A549 (cell line): ENCODE measurements around the gene KSR1. TPM values are rescaled to one million over a fixed set of nuclear protein-coding genes. Genes with fewer than 3 reads are reported as not detected.

Source experiments
- ATAC-seq, 2 experiments: fragments of 200-7000 bp in 1 of 2; fragments of >200 bp in 1 of 2; cut with Nextera tagmentation in 1 of 2; cut with Tn5 transposase in 1 of 2; 3 replicates each; pipeline versions ENCODE4 v1.8.0 to v1.9.1; 2018 to 2020; ENCODE audit warnings: mild to moderate bottlenecking in 1 of 2, moderate library complexity in 1 of 2
- CTCF ChIA-PET: fragments of 300-600 bp; sonication (Branson Sonifier 250); formaldehyde crosslinking; extraction: SDS; loops from one replicate; lab custom pipeline; 2021; ENCODE audit warnings: antibody characterized with exemption, inconsistent platforms; lab: Yijun Ruan, JAX
- POLR2A ChIA-PET: fragments of 350-600 bp; formaldehyde crosslinking; extraction: SDS; loops from one replicate; lab custom pipeline; 2021; ENCODE audit warnings: antibody characterized with exemption, inconsistent platforms; lab: Yijun Ruan, JAX
- DNase-seq, 2 experiments: peaks; one replicate each; pipeline versions ENCODE4 v3.0.0 to v3.0.0-alpha.2; 2011 to 2016; ENCODE audit warnings: low read depth in 1 of 2, low spot score in 1 of 2
- FAIRE-seq: peaks from 2 replicates; lab custom pipeline; 2011; peaks lifted over from hg19 to GRCh38; lab: Jason Lieb, UNC
- H3K27ac ChIP-seq, 2 experiments: fragments of >200 bp; sonication (Bioruptor Twin); formaldehyde crosslinking; 3 replicates each; pipeline ENCODE4 v1.5.1; 2016 to 2017
- H3K4me1 ChIP-seq: fragments of >200 bp; sonication (Bioruptor Twin); formaldehyde crosslinking; 3 replicates; pipeline ENCODE4 v1.6.1; 2016
- H3K4me2 ChIP-seq: fragments of >200 bp; sonication (Bioruptor Twin); formaldehyde crosslinking; 3 replicates; pipeline ENCODE4 v1.6.1; 2016
- H3K4me3 ChIP-seq: fragments of >200 bp; sonication (Bioruptor Twin); formaldehyde crosslinking; 3 replicates; pipeline ENCODE4 v1.5.1; 2016
- H3K9me3 ChIP-seq: fragments of >200 bp; sonication (Bioruptor Twin); formaldehyde crosslinking; 3 replicates; pipeline ENCODE4 v1.6.1; 2016
- CBX8 ChIP-seq: fragments of 200-600 bp; sonication (generic); IDR thresholded peaks from 2 replicates; pipeline ENCODE4 v1.6.1; 2016
- EP300 ChIP-seq, 2 experiments: fragments of >200 bp; sonication (Bioruptor Twin); formaldehyde crosslinking; IDR thresholded peaks; 2 replicates in 1 of 2; 3 replicates in 1 of 2; pipeline ENCODE4 v1.6.1; 2016 to 2017
- FOXS1 ChIP-seq: fragments of 250-450 bp; sonication (Bioruptor Pico); IDR thresholded peaks from 2 replicates; pipeline ENCODE4 v1.5.0; 2020; ENCODE audit warnings: mild to moderate bottlenecking, moderate library complexity
- GATA3 ChIP-seq: IDR thresholded peaks from 2 replicates; pipeline ENCODE4 v1.6.1; 2012; ENCODE audit warnings: borderline replicate concordance
- HDAC2 ChIP-seq: fragments of 200-600 bp; sonication (generic); IDR thresholded peaks from 2 replicates; pipeline ENCODE4 v1.6.1; 2016
- HEYL ChIP-seq: fragments of 250-450 bp; sonication (Bioruptor Pico); IDR thresholded peaks from 2 replicates; pipeline ENCODE4 v1.8.0; 2021; ENCODE audit warnings: mild to moderate bottlenecking, moderate library complexity
- HOXA7 ChIP-seq: fragments of 250-450 bp; sonication (Bioruptor Pico); IDR thresholded peaks from 2 replicates; pipeline ENCODE4 v1.5.0; 2020; ENCODE audit warnings: mild to moderate bottlenecking, moderate library complexity
- JUN ChIP-seq, 2 experiments: fragments of >200 bp; sonication (Bioruptor Twin); formaldehyde crosslinking; IDR thresholded peaks; 2 replicates in 1 of 2; 3 replicates in 1 of 2; pipeline ENCODE4 v1.6.1; 2016 to 2017
- KDM5A ChIP-seq: fragments of 200-600 bp; sonication (generic); IDR thresholded peaks from 2 replicates; pipeline ENCODE4 v1.6.1; 2016; ENCODE audit warnings: antibody characterized with exemption, mild to moderate bottlenecking
- MAFK ChIP-seq: fragments of 450-650 bp; IDR thresholded peaks from 2 replicates; pipeline ENCODE4 v1.6.1; 2014; ENCODE audit not compliant: partially characterized antibody
- MYC ChIP-seq: IDR thresholded peaks from 2 replicates; pipeline ENCODE4 v1.6.1; 2012; ENCODE audit warnings: mild to moderate bottlenecking, inconsistent platforms, low read length, improper control_type of control experiment, borderline replicate concordance
- NPAS2 ChIP-seq: fragments of 250-450 bp; sonication (Bioruptor Pico); IDR thresholded peaks from 2 replicates; pipeline ENCODE4 v1.8.0; 2022; ENCODE audit warnings: mild to moderate bottlenecking, moderate library complexity, borderline replicate concordance
- RAD21 ChIP-seq, 2 experiments: fragments of >200 bp in 1 of 2; sonication (Bioruptor Twin) in 1 of 2; formaldehyde crosslinking in 1 of 2; IDR thresholded peaks in 1 of 2; conservative IDR thresholded peaks in 1 of 2; 2 replicates in 1 of 2; 3 replicates in 1 of 2; pipeline ENCODE4 v1.6.1; 2012 to 2018; ENCODE audit warnings: inconsistent platforms in 1 of 2
- RARB ChIP-seq: fragments of 250-450 bp; sonication (Bioruptor Pico); IDR thresholded peaks from 2 replicates; pipeline ENCODE4 v1.8.0; 2021; ENCODE audit warnings: mild to moderate bottlenecking, moderate library complexity
- SMC3 ChIP-seq: fragments of >200 bp; sonication (Bioruptor Twin); formaldehyde crosslinking; IDR thresholded peaks from 3 replicates; pipeline ENCODE4 v1.6.1; 2018; ENCODE audit warnings: inconsistent platforms
- SREBF2 ChIP-seq: fragments of 450-650 bp; IDR thresholded peaks from 2 replicates; pipeline ENCODE4 v1.6.1; 2014; ENCODE audit warnings: mild to moderate bottlenecking, moderate library complexity
- TP53 ChIP-seq: fragments of 250-450 bp; sonication (Bioruptor Pico); IDR thresholded peaks from 2 replicates; pipeline ENCODE4 v1.5.0; 2021; ENCODE audit warnings: mild to moderate bottlenecking, moderate library complexity
- ZFP36 ChIP-seq: fragments of 450-650 bp; IDR thresholded peaks from 2 replicates; pipeline ENCODE4 v1.6.1; 2014; ENCODE audit warnings: borderline replicate concordance; ENCODE audit not compliant: partially characterized antibody
- ZNF302 ChIP-seq: fragments of 250-450 bp; sonication (Bioruptor Pico); IDR thresholded peaks from 2 replicates; pipeline ENCODE4 v1.9.0; 2021; ENCODE audit warnings: inconsistent platforms, mild to moderate bottlenecking, moderate library complexity
- WGBS: methylation state at CpG from one replicate; pipeline ENCODE4 v1.1.6; 2017; ENCODE audit errors: missing lambda C conversion rate; 5-methylcytosine and 5-hydroxymethylcytosine counted together
- polyA plus RNA-seq, 4 experiments: library from polyadenylated mRNA; depleted of rRNA in 3 of 4; stranded (reverse); fragments of >200 nt; fragmentation: RNase III in 1 of 4; extraction: RNeasy Plus Mini Kit Qiagen cat#74134 plus additional on column Dnase treatment in 1 of 4; gene quantifications; 2 replicates in 3 of 4; 3 replicates in 1 of 4; pipeline ENCODE4 v1.2.3, GENCODE V29; 2011 to 2017
- TF ChIP-seq, protein P1 (sequence below): fragments of 200-600 bp; sonication (generic); IDR thresholded peaks from 2 replicates; pipeline ENCODE4 v1.6.1; 2016; ENCODE audit warnings: antibody characterized with exemption, mild to moderate bottlenecking, moderate library complexity
- TF ChIP-seq, protein P2 (sequence below): fragments of 150-350 bp; IDR thresholded peaks from 2 replicates; pipeline ENCODE4 v1.6.1; 2014; ENCODE audit warnings: low read depth, mild to moderate bottlenecking, low read length
- TF ChIP-seq, protein P3 (sequence below): IDR thresholded peaks from 2 replicates; pipeline ENCODE4 v1.6.1; 2012
- TF ChIP-seq, protein P4 (sequence below): IDR thresholded peaks from 2 replicates; pipeline ENCODE4 v1.6.1; 2012; ENCODE audit warnings: low read depth, borderline replicate concordance

The KSR1 gene
- polyA plus RNA-seq, 2 of the 4 experiments (the other 2 are of a cell fraction): 13.3 to 14.6 TPM

DNA sequence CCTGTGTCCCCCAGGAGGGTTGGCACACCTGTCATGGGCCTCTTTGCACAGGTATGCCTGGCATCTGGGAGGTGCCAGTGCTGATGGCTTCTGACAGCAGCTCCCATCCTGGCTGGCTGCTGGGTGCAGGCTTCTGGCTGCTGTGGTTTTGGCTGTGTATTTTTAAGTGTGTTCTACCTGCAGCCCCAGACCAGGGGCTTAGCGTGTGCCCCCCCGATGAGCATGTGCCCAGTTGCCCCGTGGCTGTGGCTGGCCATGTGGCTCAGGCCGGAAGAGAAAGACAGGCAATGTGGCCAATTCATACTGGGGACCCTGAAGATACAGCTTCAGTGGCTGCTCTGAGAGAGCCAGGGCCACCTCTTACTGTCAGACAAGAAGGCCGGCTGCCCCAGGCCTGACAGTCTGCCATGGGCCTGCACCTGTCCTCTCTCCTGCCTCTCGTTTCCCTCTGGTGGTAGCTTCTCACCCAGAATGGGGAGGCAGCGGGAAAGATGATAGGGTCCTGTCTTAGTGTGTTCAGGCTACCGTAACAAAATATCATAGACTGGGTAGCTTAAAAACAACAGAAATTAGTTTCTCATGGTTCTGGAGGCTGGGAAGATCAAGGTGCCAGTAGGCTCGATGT lies 137.1 kb downstream of the KSR1 start:
- POLR2A ChIA-PET: interaction anchor here (1.0 kb wide), 1 partner anchor 137 kb away, joined by 4 read pairs; the partner anchor contains the start of gene KSR1
- 0 out of 6 replicates have a peak overlapping the region, but pooled peaks of 1 of the 2 experiments have one; percentile 12 for H3K27ac ChIP-seq
- WGBS: 96% methylated on average over 9 of the region's 9 CpGs
- DNase-seq (no peak), FAIRE-seq (no peak), ATAC-seq (peak in 1 of 2 experiments; percentile 35; a peak in 2 of 6 replicates)
- CTCF ChIA-PET: interaction anchor here (0.6 to 25.8 kb wide), 16 partner anchors 5 to 287 kb away, joined by 3 to 575 read pairs (median 4); no protein-coding TSS in a partner anchor
- no peak overlapping the region for H3K4me3 ChIP-seq
- H3K9me3 ChIP-seq: no peaks in the 10 kb centered on the region
- no peak for TF ChIP-seq MYC
- TF ChIP-seq EP300 (IDR thresholded peaks at IDR 0.05): no peak
- no peak for TF ChIP-seq CBX8
- TF ChIP-seq SMC3: 0 out of 3 replicates have a peak, but pooled peaks have one; percentile 14
- no peak for TF ChIP-seq ZNF302 (CRISPR knock-in tag)
- no peak for TF ChIP-seq HDAC2
- no peak for TF ChIP-seq MAFK
- no peak for TF ChIP-seq HOXA7
- peak in 1 of 2 experiments; percentile 28; a peak in 3 of 5 replicates for TF ChIP-seq RAD21 (conservative IDR thresholded peaks at IDR 0.05 in 1 of 2, IDR thresholded peaks at IDR 0.05 in 1 of 2)
- no peak for TF ChIP-seq KDM5A
- no peak for TF ChIP-seq GATA3
- TF ChIP-seq, protein P1, sequence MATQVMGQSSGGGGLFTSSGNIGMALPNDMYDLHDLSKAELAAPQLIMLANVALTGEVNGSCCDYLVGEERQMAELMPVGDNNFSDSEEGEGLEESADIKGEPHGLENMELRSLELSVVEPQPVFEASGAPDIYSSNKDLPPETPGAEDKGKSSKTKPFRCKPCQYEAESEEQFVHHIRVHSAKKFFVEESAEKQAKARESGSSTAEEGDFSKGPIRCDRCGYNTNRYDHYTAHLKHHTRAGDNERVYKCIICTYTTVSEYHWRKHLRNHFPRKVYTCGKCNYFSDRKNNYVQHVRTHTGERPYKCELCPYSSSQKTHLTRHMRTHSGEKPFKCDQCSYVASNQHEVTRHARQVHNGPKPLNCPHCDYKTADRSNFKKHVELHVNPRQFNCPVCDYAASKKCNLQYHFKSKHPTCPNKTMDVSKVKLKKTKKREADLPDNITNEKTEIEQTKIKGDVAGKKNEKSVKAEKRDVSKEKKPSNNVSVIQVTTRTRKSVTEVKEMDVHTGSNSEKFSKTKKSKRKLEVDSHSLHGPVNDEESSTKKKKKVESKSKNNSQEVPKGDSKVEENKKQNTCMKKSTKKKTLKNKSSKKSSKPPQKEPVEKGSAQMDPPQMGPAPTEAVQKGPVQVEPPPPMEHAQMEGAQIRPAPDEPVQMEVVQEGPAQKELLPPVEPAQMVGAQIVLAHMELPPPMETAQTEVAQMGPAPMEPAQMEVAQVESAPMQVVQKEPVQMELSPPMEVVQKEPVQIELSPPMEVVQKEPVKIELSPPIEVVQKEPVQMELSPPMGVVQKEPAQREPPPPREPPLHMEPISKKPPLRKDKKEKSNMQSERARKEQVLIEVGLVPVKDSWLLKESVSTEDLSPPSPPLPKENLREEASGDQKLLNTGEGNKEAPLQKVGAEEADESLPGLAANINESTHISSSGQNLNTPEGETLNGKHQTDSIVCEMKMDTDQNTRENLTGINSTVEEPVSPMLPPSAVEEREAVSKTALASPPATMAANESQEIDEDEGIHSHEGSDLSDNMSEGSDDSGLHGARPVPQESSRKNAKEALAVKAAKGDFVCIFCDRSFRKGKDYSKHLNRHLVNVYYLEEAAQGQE: no peak
- TF ChIP-seq FOXS1 (CRISPR knock-in tag): no peak
- TF ChIP-seq, protein P2, sequence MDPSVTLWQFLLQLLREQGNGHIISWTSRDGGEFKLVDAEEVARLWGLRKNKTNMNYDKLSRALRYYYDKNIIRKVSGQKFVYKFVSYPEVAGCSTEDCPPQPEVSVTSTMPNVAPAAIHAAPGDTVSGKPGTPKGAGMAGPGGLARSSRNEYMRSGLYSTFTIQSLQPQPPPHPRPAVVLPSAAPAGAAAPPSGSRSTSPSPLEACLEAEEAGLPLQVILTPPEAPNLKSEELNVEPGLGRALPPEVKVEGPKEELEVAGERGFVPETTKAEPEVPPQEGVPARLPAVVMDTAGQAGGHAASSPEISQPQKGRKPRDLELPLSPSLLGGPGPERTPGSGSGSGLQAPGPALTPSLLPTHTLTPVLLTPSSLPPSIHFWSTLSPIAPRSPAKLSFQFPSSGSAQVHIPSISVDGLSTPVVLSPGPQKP: no peak
- TF ChIP-seq, protein P3, sequence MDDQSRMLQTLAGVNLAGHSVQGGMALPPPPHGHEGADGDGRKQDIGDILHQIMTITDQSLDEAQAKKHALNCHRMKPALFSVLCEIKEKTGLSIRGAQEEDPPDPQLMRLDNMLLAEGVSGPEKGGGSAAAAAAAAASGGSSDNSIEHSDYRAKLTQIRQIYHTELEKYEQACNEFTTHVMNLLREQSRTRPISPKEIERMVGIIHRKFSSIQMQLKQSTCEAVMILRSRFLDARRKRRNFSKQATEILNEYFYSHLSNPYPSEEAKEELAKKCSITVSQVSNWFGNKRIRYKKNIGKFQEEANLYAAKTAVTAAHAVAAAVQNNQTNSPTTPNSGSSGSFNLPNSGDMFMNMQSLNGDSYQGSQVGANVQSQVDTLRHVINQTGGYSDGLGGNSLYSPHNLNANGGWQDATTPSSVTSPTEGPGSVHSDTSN: no peak
- TF ChIP-seq, all 56 proteins: peak for 2
- no peak overlapping the region for H3K4me2 ChIP-seq
- peaks cover 12% of the 10 kb centered on the region for H3K4me1 ChIP-seq

DNA sequence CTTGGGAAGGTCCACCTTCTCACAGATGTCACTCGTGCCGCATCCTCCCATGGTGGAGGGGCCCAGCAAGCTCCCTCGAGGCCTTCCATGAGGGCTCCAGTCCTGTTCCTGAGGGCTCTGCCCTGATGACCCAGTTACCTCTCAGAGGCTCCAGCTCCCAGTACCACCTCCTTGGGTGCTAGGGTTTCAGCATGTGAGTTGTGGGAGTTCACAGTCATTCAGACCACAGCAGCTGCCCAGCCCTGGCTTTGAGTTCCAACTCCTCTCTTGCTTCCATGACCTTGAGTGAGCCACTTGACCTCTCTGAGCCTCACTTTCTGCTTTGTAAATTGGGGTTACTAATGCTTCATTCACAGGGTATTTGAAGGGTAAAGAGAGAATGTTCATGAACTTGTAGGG lies 137.6 kb downstream of the KSR1 start:
- Histone ChIP-seq H3K4me2 (no peak overlapping the region), H3K4me1 (peaks cover 17% of the 10 kb centered on the region), H3K27ac (no peak overlapping the region), H3K4me3 (no peak overlapping the region), H3K9me3 (no peaks in the 10 kb centered on the region)
- POLR2A ChIA-PET: interaction anchor here (1.0 kb wide), 1 partner anchor 138 kb away, joined by 4 read pairs; the partner anchor contains the start of gene KSR1
- 84% methylated on average over 3 of the region's 3 CpGs for WGBS
- ATAC-seq: no peak
- no peak for TF ChIP-seq HEYL (CRISPR knock-in tag)
- TF ChIP-seq, protein P2: no peak
- TF ChIP-seq JUN (IDR thresholded peaks at IDR 0.05): no peak
- TF ChIP-seq TP53 (CRISPR knock-in tag): no peak
- TF ChIP-seq, protein P4, sequence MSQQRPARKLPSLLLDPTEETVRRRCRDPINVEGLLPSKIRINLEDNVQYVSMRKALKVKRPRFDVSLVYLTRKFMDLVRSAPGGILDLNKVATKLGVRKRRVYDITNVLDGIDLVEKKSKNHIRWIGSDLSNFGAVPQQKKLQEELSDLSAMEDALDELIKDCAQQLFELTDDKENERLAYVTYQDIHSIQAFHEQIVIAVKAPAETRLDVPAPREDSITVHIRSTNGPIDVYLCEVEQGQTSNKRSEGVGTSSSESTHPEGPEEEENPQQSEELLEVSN: no peak
- no peak for TF ChIP-seq NPAS2 (CRISPR knock-in tag)
- TF ChIP-seq RARB (CRISPR knock-in tag): no peak
- no peak for TF ChIP-seq SMC3
- no peak for TF ChIP-seq SREBF2
- TF ChIP-seq ZFP36: no peak
- DNase-seq: no peak
- CTCF ChIA-PET: interaction anchor here (0.6 to 25.8 kb wide), 15 partner anchors 5 to 286 kb away, joined by 3 to 575 read pairs (median 7); partner anchors contain the start of gene KSR1
- no peak for FAIRE-seq
